Esophagus muscularis mucosa (tissue), 4 donors: ENCODE data around the gene GRID1. TPM values are rescaled to one million over a fixed set of nuclear protein-coding genes. Genes with fewer than 3 reads are reported as not detected.

Source experiments
- DNase-seq: peaks from one replicate; pipeline ENCODE4 v3.0.0-alpha.2; 2017; ENCODE audit errors: extremely low spot score
- H3K27ac ChIP-seq, 4 donors: fragments of 200-600 bp; sonication (generic); replicated peaks in 1 of 4; 1 replicate in 3 of 4; 2 replicates in 1 of 4; pipeline ENCODE4 v1.5.1; 2016 to 2019; ENCODE audit warnings: mild to moderate bottlenecking in 1 of 4
- H3K27me3 ChIP-seq, 4 donors: fragments of 200-600 bp; sonication (generic); one replicate each; pipeline versions ENCODE4 v1.5.1 to v1.6.0; 2016 to 2019
- H3K36me3 ChIP-seq, 4 donors: fragments of 200-600 bp; sonication (generic); one replicate each; pipeline ENCODE4 v1.5.1; 2016 to 2019
- H3K4me1 ChIP-seq, 4 donors: fragments of 200-600 bp; sonication (generic); one replicate each; pipeline ENCODE4 v1.5.1; 2016 to 2019
- H3K4me3 ChIP-seq, 4 donors: fragments of 200-600 bp; sonication (generic); 1 replicate in 2 of 4; 2 replicates in 2 of 4; pipeline ENCODE4 v1.5.1; 2016 to 2019; ENCODE audit warnings: mild to moderate bottlenecking in 4 of 4, moderate library complexity in 1 of 4
- H3K9me3 ChIP-seq, 4 donors: fragments of 200-600 bp; sonication (generic); 1 replicate in 3 of 4; 2 replicates in 1 of 4; pipeline ENCODE4 v1.5.1; 2016 to 2019
- EP300 ChIP-seq: sonication (generic); formaldehyde crosslinking; IDR thresholded peaks from one replicate; pipeline ENCODE4 v1.6.1; 2017; ENCODE audit warnings: antibody characterized with exemption
- POLR2A ChIP-seq: fragments of 450-650 bp; IDR thresholded peaks from one replicate; pipeline ENCODE4 v1.6.1; 2017; ENCODE audit warnings: antibody characterized with exemption, moderate library complexity, mild to moderate bottlenecking, low read depth
- POLR2AphosphoS5 ChIP-seq, 2 donors: sonication (generic); formaldehyde crosslinking; IDR thresholded peaks; one replicate each; pipeline ENCODE4 v1.6.1; 2017; ENCODE audit warnings: antibody characterized with exemption in 2 of 2
- WGBS: methylation state at CpG from one replicate; pipeline ENCODE4 v1.1.5; 2018; 5-methylcytosine and 5-hydroxymethylcytosine counted together
- intact Hi-C: fragments of 100-400 bp; cut with DNase I; formaldehyde crosslinking; loops from one replicate; pipeline ENCODE4 v1.15.1; 2023
- total RNA-seq, 4 donors: library from RNA; depleted of rRNA; stranded (reverse); fragments of >200 nt; gene quantifications; one replicate each; pipeline versions ENCODE4 v1.1.0 to v1.2.1, GENCODE V29; 2016
- TF ChIP-seq, protein P1 (sequence below), 3 experiments: fragments of 200-600 bp in 2 of 3; fragments of 450-650 bp in 1 of 3; sonication (generic) in 2 of 3; IDR thresholded peaks; one replicate each; pipeline ENCODE4 v1.5.1; 2017 to 2019; ENCODE audit warnings: antibody characterized with exemption in 3 of 3, mild to moderate bottlenecking in 2 of 3, moderate library complexity in 1 of 3

GRID1 gene
- total RNA-seq, 4 donors from 2014 or later: under 0.01 to 1.3 (median 1.1) TPM

DNA sequence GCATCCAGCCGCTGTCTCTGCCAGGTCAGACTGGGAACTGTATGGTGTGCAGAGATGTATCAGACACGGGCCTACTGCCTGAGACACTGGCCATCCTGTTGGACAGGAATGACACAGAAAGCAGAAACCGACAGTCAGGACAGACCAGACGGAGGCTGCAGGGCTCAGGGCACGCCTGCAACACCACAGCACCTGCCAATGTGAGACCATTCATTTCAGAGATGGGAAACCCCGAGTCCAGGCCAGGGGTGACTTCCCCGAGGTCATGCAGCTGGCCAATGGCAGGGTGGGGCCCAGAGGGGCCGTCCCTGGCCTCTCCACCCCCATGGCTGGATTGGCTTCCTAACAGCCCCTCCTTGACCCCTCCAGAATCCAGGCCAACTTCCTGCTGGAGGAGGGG, 34.7 kb downstream of the GRID1 start:
- no peak overlapping the region for H3K4me3 ChIP-seq
- no peak for DNase-seq
- 40% methylated on average over 1 of the region's 8 CpGs for WGBS
- TF ChIP-seq, protein P1, sequence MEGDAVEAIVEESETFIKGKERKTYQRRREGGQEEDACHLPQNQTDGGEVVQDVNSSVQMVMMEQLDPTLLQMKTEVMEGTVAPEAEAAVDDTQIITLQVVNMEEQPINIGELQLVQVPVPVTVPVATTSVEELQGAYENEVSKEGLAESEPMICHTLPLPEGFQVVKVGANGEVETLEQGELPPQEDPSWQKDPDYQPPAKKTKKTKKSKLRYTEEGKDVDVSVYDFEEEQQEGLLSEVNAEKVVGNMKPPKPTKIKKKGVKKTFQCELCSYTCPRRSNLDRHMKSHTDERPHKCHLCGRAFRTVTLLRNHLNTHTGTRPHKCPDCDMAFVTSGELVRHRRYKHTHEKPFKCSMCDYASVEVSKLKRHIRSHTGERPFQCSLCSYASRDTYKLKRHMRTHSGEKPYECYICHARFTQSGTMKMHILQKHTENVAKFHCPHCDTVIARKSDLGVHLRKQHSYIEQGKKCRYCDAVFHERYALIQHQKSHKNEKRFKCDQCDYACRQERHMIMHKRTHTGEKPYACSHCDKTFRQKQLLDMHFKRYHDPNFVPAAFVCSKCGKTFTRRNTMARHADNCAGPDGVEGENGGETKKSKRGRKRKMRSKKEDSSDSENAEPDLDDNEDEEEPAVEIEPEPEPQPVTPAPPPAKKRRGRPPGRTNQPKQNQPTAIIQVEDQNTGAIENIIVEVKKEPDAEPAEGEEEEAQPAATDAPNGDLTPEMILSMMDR (IDR thresholded peaks at IDR 0.05): no peak
- no peak for TF ChIP-seq POLR2A
- no peak for TF ChIP-seq EP300
- TF ChIP-seq POLR2AphosphoS5 (IDR thresholded peaks at IDR 0.05): no peak
- intact Hi-C loops: no loop called here
- H3K4me1 ChIP-seq: no peaks in the 10 kb centered on the region
- no peaks in the 10 kb centered on the region for H3K36me3 ChIP-seq
- H3K27ac ChIP-seq: no peak overlapping the region
- no peaks in the 10 kb centered on the region for H3K9me3 ChIP-seq
- peaks cover 0 to 7% (median 0%) of the 10 kb centered on the region in 4 donors for H3K27me3 ChIP-seq

DNA sequence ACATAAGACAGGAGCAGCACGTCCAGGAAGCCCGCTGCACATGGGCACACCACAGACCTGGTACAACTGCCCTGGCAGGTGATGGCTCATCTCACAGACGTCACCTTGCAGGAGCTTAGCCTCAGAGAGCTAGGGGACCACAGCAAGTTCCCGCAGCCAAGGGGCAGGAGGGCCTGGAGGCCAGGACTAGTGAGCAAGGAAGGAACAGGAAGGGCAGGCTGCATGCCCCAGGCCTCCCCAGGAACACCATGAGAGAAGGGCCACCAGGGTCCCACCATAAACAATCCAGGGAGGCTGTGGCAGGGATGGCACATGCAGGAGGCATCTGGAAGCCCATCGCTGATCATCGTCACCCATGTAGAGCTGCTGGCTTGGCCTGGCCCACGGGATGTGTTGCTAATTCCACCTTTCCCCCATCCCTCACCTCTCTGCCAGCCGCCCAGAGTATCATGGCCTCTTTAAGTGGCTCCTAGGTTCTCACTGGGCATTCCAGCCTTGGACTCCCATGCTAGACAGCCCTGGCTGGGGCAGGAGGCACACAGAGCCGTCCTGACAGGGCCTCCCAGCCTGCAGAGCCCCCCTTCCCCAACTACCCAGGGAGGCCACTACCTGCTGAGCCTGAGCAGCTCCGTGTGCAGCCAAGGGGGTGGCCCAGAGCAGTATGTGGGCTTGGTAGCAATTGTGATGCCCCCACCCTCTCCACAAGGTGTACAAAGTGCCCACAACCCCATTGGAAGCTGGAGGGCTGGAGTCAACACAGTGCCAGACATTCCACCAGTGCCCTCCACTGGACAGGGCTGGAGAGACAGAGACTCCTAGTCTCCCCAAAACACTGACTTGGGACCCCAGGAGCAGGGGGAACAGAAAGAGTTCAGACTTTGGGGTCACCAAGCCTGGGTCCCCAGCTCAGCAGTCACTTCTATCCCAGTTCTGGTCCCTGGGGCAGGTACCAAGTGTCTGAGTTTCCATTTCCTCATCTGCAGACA, 35.5 kb downstream of the GRID1 start:
- TF ChIP-seq POLR2AphosphoS5 (IDR thresholded peaks at IDR 0.05) (no peak), POLR2A (no peak), EP300 (no peak)
- TF ChIP-seq, protein P1 (IDR thresholded peaks at IDR 0.05): no peak
- peaks cover 0 to 7% (median 0%) of the 10 kb centered on the region in 4 donors for H3K27me3 ChIP-seq
- H3K4me1 ChIP-seq: no peaks in the 10 kb centered on the region
- H3K36me3 ChIP-seq: no peaks in the 10 kb centered on the region
- no peak for DNase-seq
- WGBS: 86% methylated on average over 7 of the region's 10 CpGs
- H3K9me3 ChIP-seq: no peaks in the 10 kb centered on the region
- intact Hi-C loops: no loop called here
- H3K27ac ChIP-seq: no peak overlapping the region
- no peak overlapping the region for H3K4me3 ChIP-seq

- H3K4me3 ChIP-seq: no peak overlapping the region
- no peaks in the 10 kb centered on the region for H3K4me1 ChIP-seq
- H3K9me3 ChIP-seq: no peaks in the 10 kb centered on the region
- TF ChIP-seq, protein P1 (IDR thresholded peaks at IDR 0.05): no peak
- TF ChIP-seq EP300 (no peak), POLR2A (no peak), POLR2AphosphoS5 (IDR thresholded peaks at IDR 0.05) (no peak)
- intact Hi-C loops: no loop called here
- no peak overlapping the region for H3K27ac ChIP-seq
- no peak for DNase-seq
- H3K36me3 ChIP-seq: no peaks in the 10 kb centered on the region
- WGBS: 82% methylated on average over 14 of the region's 16 CpGs
- H3K27me3 ChIP-seq: peaks cover 0 to 7% (median 0%) of the 10 kb centered on the region in 4 donors
Measured at GRCh38 chr10:86329896-86330680, 36.5 kb downstream of the GRID1 start.

GRCh38 chr10:86329093-86329710, 37.4 kb downstream of the GRID1 start:
- no peak overlapping the region for H3K4me3 ChIP-seq
- intact Hi-C loops: no loop called here
- 95% methylated on average over 6 of the region's 7 CpGs for WGBS
- no peak for DNase-seq
- no peak for TF ChIP-seq POLR2AphosphoS5 (IDR thresholded peaks at IDR 0.05)
- no peak overlapping the region for H3K27ac ChIP-seq
- H3K9me3 ChIP-seq: no peaks in the 10 kb centered on the region
- H3K36me3 ChIP-seq: no peaks in the 10 kb centered on the region
- H3K27me3 ChIP-seq: no peaks in the 10 kb centered on the region
- no peaks in the 10 kb centered on the region for H3K4me1 ChIP-seq
